ENCODE data around the gene DNAJC7.

- TF ChIP-seq CTCF (IDR thresholded peaks at IDR 0.05) = no peak
- TF ChIP-seq POLR2A (IDR thresholded peaks at IDR 0.05) = no peak
Observed at GRCh38 chr17:41973408-41973811, 43.8 kb downstream of the DNAJC7 start.

All from right lobe of liver (tissue), 4 donors.